Peyer's patch (tissue), 4 donors: ENCODE results near the gene SETD2. TPM values are rescaled to one million over a fixed set of nuclear protein-coding genes. Genes with fewer than 3 reads are reported as not detected.
"Not testable (repeated sequence)": the region's sequence is repeated elsewhere in the genome, so short reads cannot be mapped to it uniquely, and the experiment has no call there.

Experiments
- DNase-seq, 3 donors: peaks; one replicate each; pipeline ENCODE4 v3.0.0-alpha.2; 2017 to 2019
- H3K27ac ChIP-seq, 4 donors: fragments of 200-600 bp; sonication (generic); one replicate each; pipeline ENCODE4 v1.5.1; 2016 to 2019
- H3K27me3 ChIP-seq, 2 donors: fragments of 200-600 bp; sonication (generic); one replicate each; pipeline ENCODE4 v1.5.1; 2019
- H3K36me3 ChIP-seq, 3 donors: fragments of 200-600 bp; sonication (generic); one replicate each; pipeline ENCODE4 v1.5.1; 2016 to 2019
- H3K4me1 ChIP-seq, 4 donors: fragments of 200-600 bp; sonication (generic); one replicate each; pipeline ENCODE4 v1.5.1; 2016 to 2019
- H3K4me3 ChIP-seq, 4 donors: fragments of 200-600 bp; sonication (generic); 1 replicate in 3 of 4; 2 replicates in 1 of 4; pipeline ENCODE4 v1.5.1; 2016 to 2019; ENCODE audit warnings: mild to moderate bottlenecking in 1 of 4
- H3K9me3 ChIP-seq, 4 donors: fragments of 200-600 bp; sonication (generic); one replicate each; pipeline ENCODE4 v1.5.1; 2016 to 2019; ENCODE audit warnings: mild to moderate bottlenecking in 1 of 4
- CTCF ChIP-seq, 6 experiments: fragments of 450-650 bp in 4 of 6; fragments of 200-600 bp in 2 of 6; sonication (generic) in 1 of 6; IDR thresholded peaks; one replicate each; pipeline ENCODE4 v1.5.1; 2017 to 2019; ENCODE audit warnings: antibody characterized with exemption in 6 of 6, mild to moderate bottlenecking in 3 of 6, moderate library complexity in 1 of 6
- POLR2A ChIP-seq, 2 donors: fragments of 450-650 bp; IDR thresholded peaks; one replicate each; pipeline ENCODE4 v1.5.1; 2017; ENCODE audit warnings: antibody characterized with exemption in 2 of 2, mild to moderate bottlenecking in 2 of 2, moderate library complexity in 2 of 2
- total RNA-seq, 4 donors: library from RNA; depleted of rRNA; stranded (reverse); fragments of >200 nt; gene quantifications; one replicate each; pipeline ENCODE4 v1.1.0, GENCODE V29; 2016

The SETD2 gene
- total RNA-seq, 4 donors from 2014 or later, result 75.8 to 173 (median 82.2) TPM

GRCh38 chr3:47194994-47195393 is 31.1 kb upstream of the SETD2 start:
- no peak for TF ChIP-seq POLR2A (IDR thresholded peaks at IDR 0.05)
- TF ChIP-seq CTCF (IDR thresholded peaks at IDR 0.05), result no peak
- Histone ChIP-seq H3K4me1 (no peaks in the 10 kb centered on the region), H3K4me3 (no peak overlapping the region), H3K9me3 (no peaks in the 10 kb centered on the region), H3K27me3 (no peaks in the 10 kb centered on the region), H3K36me3 (no peaks in the 10 kb centered on the region), H3K27ac (no peak overlapping the region)
- no peak for DNase-seq

- H3K36me3 ChIP-seq, result no peaks in the 10 kb centered on the region
- H3K4me1 ChIP-seq, result no peaks in the 10 kb centered on the region
- no peak overlapping the region for H3K27ac ChIP-seq
- TF ChIP-seq POLR2A (IDR thresholded peaks at IDR 0.05) (no peak), CTCF (IDR thresholded peaks at IDR 0.05) (no peak)
- no peaks in the 10 kb centered on the region for H3K27me3 ChIP-seq
- no peaks in the 10 kb centered on the region for H3K9me3 ChIP-seq
- no peak overlapping the region for H3K4me3 ChIP-seq
- no peak for DNase-seq
These were observed 30.3 kb upstream of the SETD2 start for GRCh38 chr3:47193871-47194859.

- H3K27ac ChIP-seq, result no peak overlapping the region
- TF ChIP-seq POLR2A (IDR thresholded peaks at IDR 0.05) (no peak), CTCF (IDR thresholded peaks at IDR 0.05) (no peak)
- H3K27me3 ChIP-seq, result no peaks in the 10 kb centered on the region
- H3K36me3 ChIP-seq, result no peaks in the 10 kb centered on the region
- no peak overlapping the region for H3K4me3 ChIP-seq
- no peaks in the 10 kb centered on the region for H3K9me3 ChIP-seq
- DNase-seq, result no peak
- no peaks in the 10 kb centered on the region for H3K4me1 ChIP-seq
These were observed 22.4 kb upstream of the SETD2 start for GRCh38 chr3:47186285-47186684.

GRCh38 chr3:47181685-47182084 is 17.8 kb upstream of the SETD2 start:
- H3K4me1 ChIP-seq, H3K4me3 ChIP-seq, H3K27ac ChIP-seq, H3K27me3 ChIP-seq, DNase-seq, H3K9me3 ChIP-seq: not testable (repeated sequence)
- H3K36me3 ChIP-seq, result peaks cover 0 to 11% (median 0%) of the 10 kb centered on the region in 3 donors

GRCh38 chr3:47180011-47180410 is 16.1 kb upstream of the SETD2 start:
- not testable (repeated sequence) for DNase-seq, H3K4me1 ChIP-seq, H3K9me3 ChIP-seq, H3K4me3 ChIP-seq, H3K27ac ChIP-seq, H3K27me3 ChIP-seq
- peaks cover 0 to 11% (median 0%) of the 10 kb centered on the region in 3 donors for H3K36me3 ChIP-seq

- no peak overlapping the region for H3K27ac ChIP-seq
- H3K4me3 ChIP-seq, result no peak overlapping the region
- DNase-seq, result no peak
- no peaks in the 10 kb centered on the region for H3K9me3 ChIP-seq
- no peaks in the 10 kb centered on the region for H3K4me1 ChIP-seq
- H3K36me3 ChIP-seq, result peaks cover 0 to 11% (median 0%) of the 10 kb centered on the region in 3 donors
- H3K27me3 ChIP-seq, result no peaks in the 10 kb centered on the region
- TF ChIP-seq CTCF (IDR thresholded peaks at IDR 0.05) (no peak), POLR2A (IDR thresholded peaks at IDR 0.05) (no peak)
These were observed 12.7 kb upstream of the SETD2 start for GRCh38 chr3:47176582-47176981.
